ENCODE measurements around the gene NPAS3.

Gene NPAS3

GRCh38 chr14:33790996-33791395, 852.3 kb downstream of the NPAS3 start:
- no peak overlapping the region for H3K4me3 ChIP-seq (ENCODE audit: low read length)
- no peak overlapping the region for H2AFZ ChIP-seq (ENCODE audit: low read length)
- no peaks in the 10 kb centered on the region for H4K20me1 ChIP-seq (ENCODE audit: insufficient read depth, low read length)
- H3K9me3 ChIP-seq (replicated peaks; ENCODE audit: insufficient read depth, low read length) = no peaks in the 10 kb centered on the region
- H3K4me2 ChIP-seq (ENCODE audit: low read depth, low read length) = no peak overlapping the region
- no peak overlapping the region for H3K9ac ChIP-seq (ENCODE audit: low read length)
- H3K27ac ChIP-seq (ENCODE audit: low read length) = no peak overlapping the region
- no peaks in the 10 kb centered on the region for H3K4me1 ChIP-seq (ENCODE audit: low read length)
- no peak for DNase-seq
- TF ChIP-seq EZH2phosphoT487 (IDR thresholded peaks at IDR 0.05; ENCODE audit: low read length) (no peak), EZH2 (optimal IDR thresholded peaks at IDR 0.05; ENCODE audit: low read depth, low read length) (no peak), CTCF (IDR thresholded peaks at IDR 0.05; ENCODE audit: low read length) (no peak)
- no peaks in the 10 kb centered on the region for H3F3A ChIP-seq (ENCODE audit: insufficient read depth, low read length)
- no peaks in the 10 kb centered on the region for H3K36me3 ChIP-seq (replicated peaks; ENCODE audit: insufficient read depth, low read length)
- H3K27me3 ChIP-seq (replicated peaks; ENCODE audit: insufficient read depth, low read length) = no peaks in the 10 kb centered on the region
- H3K9me2 ChIP-seq (replicated peaks; ENCODE audit: insufficient read depth, low read length) = no peaks in the 10 kb centered on the region
- H3K79me2 ChIP-seq (ENCODE audit: low read length) = no peaks in the 10 kb centered on the region

- H3K4me2 ChIP-seq (ENCODE audit: low read depth, low read length) = no peak overlapping the region
- H3K36me3 ChIP-seq (replicated peaks; ENCODE audit: insufficient read depth, low read length) = no peaks in the 10 kb centered on the region
- no peaks in the 10 kb centered on the region for H3K79me2 ChIP-seq (ENCODE audit: low read length)
- no peaks in the 10 kb centered on the region for H3K27me3 ChIP-seq (replicated peaks; ENCODE audit: insufficient read depth, low read length)
- H2AFZ ChIP-seq (ENCODE audit: low read length) = no peak overlapping the region
- no peak overlapping the region for H3K27ac ChIP-seq (ENCODE audit: low read length)
- no peaks in the 10 kb centered on the region for H3K9me3 ChIP-seq (replicated peaks; ENCODE audit: insufficient read depth, low read length)
- TF ChIP-seq CTCF (IDR thresholded peaks at IDR 0.05; ENCODE audit: low read length) = no peak
- TF ChIP-seq EZH2 (optimal IDR thresholded peaks at IDR 0.05; ENCODE audit: low read depth, low read length) = no peak
- no peak for TF ChIP-seq EZH2phosphoT487 (IDR thresholded peaks at IDR 0.05; ENCODE audit: low read length)
- no peaks in the 10 kb centered on the region for H3K9me2 ChIP-seq (replicated peaks; ENCODE audit: insufficient read depth, low read length)
- H3K4me3 ChIP-seq (ENCODE audit: low read length) = no peak overlapping the region
- H3K9ac ChIP-seq (ENCODE audit: low read length) = no peak overlapping the region
- no peaks in the 10 kb centered on the region for H4K20me1 ChIP-seq (ENCODE audit: insufficient read depth, low read length)
- DNase-seq = no peak
- no peaks in the 10 kb centered on the region for H3F3A ChIP-seq (ENCODE audit: insufficient read depth, low read length)
- no peaks in the 10 kb centered on the region for H3K4me1 ChIP-seq (ENCODE audit: low read length)
Measured at GRCh38 chr14:33792009-33792719, 853.5 kb downstream of the NPAS3 start.

GRCh38 chr14:33792720-33793368, 854.2 kb downstream of the NPAS3 start:
- Histone ChIP-seq H3F3A (ENCODE audit: insufficient read depth, low read length) (no peaks in the 10 kb centered on the region), H3K27me3 (replicated peaks; ENCODE audit: insufficient read depth, low read length) (no peaks in the 10 kb centered on the region), H3K9me3 (replicated peaks; ENCODE audit: insufficient read depth, low read length) (no peaks in the 10 kb centered on the region), H3K4me2 (ENCODE audit: low read depth, low read length) (peak overlapping the region; percentile 48), H3K27ac (ENCODE audit: low read length) (no peak overlapping the region), H3K4me3 (ENCODE audit: low read length) (peak overlapping the region; percentile 40; the same call in 1 of the 2 replicates), H3K79me2 (ENCODE audit: low read length) (no peaks in the 10 kb centered on the region), H4K20me1 (ENCODE audit: insufficient read depth, low read length) (no peaks in the 10 kb centered on the region), H3K9ac (ENCODE audit: low read length) (no peak overlapping the region), H3K4me1 (ENCODE audit: low read length) (no peaks in the 10 kb centered on the region), H3K36me3 (replicated peaks; ENCODE audit: insufficient read depth, low read length) (no peaks in the 10 kb centered on the region), H3K9me2 (replicated peaks; ENCODE audit: insufficient read depth, low read length) (no peaks in the 10 kb centered on the region), H2AFZ (ENCODE audit: low read length) (peak overlapping the region; percentile 39; the same call in 1 of the 2 replicates)
- TF ChIP-seq EZH2 (optimal IDR thresholded peaks at IDR 0.05; ENCODE audit: low read depth, low read length) = no peak
- TF ChIP-seq EZH2phosphoT487 (IDR thresholded peaks at IDR 0.05; ENCODE audit: low read length) = no peak
- TF ChIP-seq CTCF (IDR thresholded peaks at IDR 0.05; ENCODE audit: low read length) = peak; percentile 73
- DNase-seq = peak; percentile 36
